ENCODE data around the gene DOCK8.

DNA sequence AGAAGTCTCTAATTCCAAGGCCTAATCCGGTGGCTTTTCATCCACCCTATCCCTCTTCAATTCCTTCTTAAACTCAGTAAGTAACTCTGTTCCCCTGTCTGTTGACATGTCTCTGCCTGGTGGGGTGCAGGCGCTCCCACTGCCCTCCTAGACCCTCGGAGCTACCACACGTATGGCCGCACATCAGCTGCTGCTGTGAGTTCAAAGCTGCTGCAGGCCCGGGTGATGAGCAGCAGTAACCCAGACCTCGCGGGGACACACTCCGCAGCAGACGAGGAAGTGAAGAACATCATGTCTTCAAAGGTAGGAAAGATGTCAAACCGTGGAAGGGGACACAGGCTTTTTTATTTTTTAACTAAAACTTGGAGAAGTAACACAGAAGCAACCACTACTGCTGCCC is 167.7 kb downstream of the DOCK8 start:
- TF ChIP-seq NANOG (IDR thresholded peaks at IDR 0.05; ENCODE audit: borderline replicate concordance) (no peak), EZH2 (IDR thresholded peaks at IDR 0.05; ENCODE audit: low read depth, unreplicated experiment) (no peak), POLR2AphosphoS5 (IDR thresholded peaks at IDR 0.05; ENCODE audit: low read depth) (no peak), ZNF114 (CRISPR knock-in tag; IDR thresholded peaks at IDR 0.05) (no peak), ZNF331 (CRISPR knock-in tag; IDR thresholded peaks at IDR 0.05; ENCODE audit: low read depth) (no peak), EZH2phosphoT487 (IDR thresholded peaks at IDR 0.05; ENCODE audit: unreplicated experiment) (no peak), JUNB (IDR thresholded peaks at IDR 0.05; ENCODE audit: unreplicated experiment) (no peak), CREB1 (CRISPR knock-in tag; IDR thresholded peaks at IDR 0.05; ENCODE audit: low read depth) (no peak)
- TF ChIP-seq, protein P1, sequence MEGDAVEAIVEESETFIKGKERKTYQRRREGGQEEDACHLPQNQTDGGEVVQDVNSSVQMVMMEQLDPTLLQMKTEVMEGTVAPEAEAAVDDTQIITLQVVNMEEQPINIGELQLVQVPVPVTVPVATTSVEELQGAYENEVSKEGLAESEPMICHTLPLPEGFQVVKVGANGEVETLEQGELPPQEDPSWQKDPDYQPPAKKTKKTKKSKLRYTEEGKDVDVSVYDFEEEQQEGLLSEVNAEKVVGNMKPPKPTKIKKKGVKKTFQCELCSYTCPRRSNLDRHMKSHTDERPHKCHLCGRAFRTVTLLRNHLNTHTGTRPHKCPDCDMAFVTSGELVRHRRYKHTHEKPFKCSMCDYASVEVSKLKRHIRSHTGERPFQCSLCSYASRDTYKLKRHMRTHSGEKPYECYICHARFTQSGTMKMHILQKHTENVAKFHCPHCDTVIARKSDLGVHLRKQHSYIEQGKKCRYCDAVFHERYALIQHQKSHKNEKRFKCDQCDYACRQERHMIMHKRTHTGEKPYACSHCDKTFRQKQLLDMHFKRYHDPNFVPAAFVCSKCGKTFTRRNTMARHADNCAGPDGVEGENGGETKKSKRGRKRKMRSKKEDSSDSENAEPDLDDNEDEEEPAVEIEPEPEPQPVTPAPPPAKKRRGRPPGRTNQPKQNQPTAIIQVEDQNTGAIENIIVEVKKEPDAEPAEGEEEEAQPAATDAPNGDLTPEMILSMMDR (conservative IDR thresholded peaks at IDR 0.05; ENCODE audit: low read depth in 2 of 2) = no peak
- TF ChIP-seq, protein P2, sequence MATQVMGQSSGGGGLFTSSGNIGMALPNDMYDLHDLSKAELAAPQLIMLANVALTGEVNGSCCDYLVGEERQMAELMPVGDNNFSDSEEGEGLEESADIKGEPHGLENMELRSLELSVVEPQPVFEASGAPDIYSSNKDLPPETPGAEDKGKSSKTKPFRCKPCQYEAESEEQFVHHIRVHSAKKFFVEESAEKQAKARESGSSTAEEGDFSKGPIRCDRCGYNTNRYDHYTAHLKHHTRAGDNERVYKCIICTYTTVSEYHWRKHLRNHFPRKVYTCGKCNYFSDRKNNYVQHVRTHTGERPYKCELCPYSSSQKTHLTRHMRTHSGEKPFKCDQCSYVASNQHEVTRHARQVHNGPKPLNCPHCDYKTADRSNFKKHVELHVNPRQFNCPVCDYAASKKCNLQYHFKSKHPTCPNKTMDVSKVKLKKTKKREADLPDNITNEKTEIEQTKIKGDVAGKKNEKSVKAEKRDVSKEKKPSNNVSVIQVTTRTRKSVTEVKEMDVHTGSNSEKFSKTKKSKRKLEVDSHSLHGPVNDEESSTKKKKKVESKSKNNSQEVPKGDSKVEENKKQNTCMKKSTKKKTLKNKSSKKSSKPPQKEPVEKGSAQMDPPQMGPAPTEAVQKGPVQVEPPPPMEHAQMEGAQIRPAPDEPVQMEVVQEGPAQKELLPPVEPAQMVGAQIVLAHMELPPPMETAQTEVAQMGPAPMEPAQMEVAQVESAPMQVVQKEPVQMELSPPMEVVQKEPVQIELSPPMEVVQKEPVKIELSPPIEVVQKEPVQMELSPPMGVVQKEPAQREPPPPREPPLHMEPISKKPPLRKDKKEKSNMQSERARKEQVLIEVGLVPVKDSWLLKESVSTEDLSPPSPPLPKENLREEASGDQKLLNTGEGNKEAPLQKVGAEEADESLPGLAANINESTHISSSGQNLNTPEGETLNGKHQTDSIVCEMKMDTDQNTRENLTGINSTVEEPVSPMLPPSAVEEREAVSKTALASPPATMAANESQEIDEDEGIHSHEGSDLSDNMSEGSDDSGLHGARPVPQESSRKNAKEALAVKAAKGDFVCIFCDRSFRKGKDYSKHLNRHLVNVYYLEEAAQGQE (IDR thresholded peaks at IDR 0.05; ENCODE audit: unreplicated experiment) = no peak
- TF ChIP-seq, protein P3, sequence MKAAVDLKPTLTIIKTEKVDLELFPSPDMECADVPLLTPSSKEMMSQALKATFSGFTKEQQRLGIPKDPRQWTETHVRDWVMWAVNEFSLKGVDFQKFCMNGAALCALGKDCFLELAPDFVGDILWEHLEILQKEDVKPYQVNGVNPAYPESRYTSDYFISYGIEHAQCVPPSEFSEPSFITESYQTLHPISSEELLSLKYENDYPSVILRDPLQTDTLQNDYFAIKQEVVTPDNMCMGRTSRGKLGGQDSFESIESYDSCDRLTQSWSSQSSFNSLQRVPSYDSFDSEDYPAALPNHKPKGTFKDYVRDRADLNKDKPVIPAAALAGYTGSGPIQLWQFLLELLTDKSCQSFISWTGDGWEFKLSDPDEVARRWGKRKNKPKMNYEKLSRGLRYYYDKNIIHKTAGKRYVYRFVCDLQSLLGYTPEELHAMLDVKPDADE (IDR thresholded peaks at IDR 0.05) = no peak

All from GM23338 (cell line).